ENCODE data around the gene LRRN2.
"Not testable (repeated sequence)": the region's sequence is repeated elsewhere in the genome, so short reads cannot be mapped to it uniquely, and the experiment has no call there.

The LRRN2 gene

GRCh38 chr1:204711947-204712701 is 26.6 kb upstream of the LRRN2 start:
- no peak for DNase-seq

DNA sequence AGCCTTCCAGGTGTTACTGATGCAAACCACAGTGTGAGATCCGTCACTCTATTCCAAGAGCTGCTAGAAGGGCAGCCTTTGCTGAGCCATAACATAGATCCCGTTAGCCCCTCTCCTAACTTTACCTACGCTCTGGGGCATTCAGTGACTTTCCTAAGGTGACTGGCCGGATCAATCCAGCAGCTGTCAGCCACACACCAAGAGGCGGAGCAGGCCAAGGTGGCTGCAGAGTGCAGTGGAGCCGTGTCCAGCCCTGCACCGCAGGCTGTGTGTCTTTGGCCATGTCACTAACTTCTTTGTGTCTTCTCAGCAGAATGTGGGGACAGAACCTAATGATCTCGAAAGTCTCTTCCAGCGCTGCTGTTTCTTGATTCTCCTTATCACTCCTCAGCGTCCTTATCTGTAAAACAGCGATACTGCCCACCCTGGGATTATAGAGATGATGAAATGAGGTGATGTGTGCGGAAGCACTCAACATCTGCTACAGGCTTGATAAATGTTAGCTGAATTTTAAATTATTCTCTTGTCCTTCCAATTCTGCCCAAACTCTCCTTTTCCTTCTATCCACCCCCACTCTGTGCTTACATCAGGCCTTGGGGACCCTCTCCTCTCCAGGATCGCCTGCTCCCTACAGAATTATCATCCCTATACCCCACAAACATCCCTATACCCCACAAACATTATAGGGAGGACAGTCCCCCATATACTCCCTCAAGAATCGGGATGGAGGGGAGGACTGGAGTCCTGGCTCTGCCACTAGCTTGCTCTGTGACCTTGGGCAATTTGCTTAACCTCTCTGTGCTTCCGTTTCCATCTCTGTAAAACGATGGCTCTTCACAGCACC is 25.8 kb upstream of the LRRN2 start:
- DNase-seq = no peak

DNA sequence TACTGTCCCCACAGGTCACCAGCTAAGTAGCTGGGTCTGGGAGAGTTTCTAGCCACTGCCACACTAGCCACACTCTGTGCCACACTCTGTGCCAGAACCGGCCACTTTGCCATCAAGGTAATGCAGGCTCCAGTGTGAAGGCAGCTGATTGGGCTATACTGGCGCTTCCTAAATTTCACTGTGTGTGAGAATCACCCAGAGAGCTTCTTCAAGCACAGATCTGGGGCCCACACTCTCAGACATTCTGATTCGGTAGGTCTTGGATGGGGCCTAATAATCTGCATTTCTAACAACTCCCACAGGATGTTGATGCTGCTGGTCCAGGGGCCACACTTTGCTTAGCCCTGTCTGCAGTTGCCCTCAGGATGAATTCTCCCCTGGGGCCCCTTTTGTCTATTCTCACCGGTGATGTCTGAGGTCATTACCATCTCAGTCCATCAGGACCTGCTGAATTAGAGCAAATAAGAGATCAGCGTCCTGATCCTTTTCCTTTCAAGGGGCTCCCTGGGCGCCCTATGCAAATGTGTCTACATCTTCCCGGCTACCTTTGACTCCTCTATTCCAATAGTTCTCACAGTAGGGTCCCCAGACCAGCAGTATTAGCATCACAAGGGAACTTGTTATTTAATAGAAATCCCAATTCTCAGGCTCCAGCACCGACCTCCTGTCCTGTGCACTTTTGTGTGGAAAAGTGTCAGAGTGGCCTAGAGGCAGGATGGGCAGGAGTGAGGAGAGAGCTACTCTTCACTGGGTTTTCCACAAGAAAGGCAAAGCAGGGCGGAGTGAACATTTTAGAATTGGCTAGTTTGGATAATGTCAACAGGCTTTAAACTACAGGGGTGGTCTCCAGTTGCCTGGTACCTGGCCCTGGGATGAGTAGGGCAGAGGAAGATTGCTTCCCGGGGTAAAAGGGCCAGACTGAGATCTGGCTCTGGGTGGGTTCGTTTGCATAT is 24.7 kb upstream of the LRRN2 start:
- DNase-seq = no peak

GRCh38 chr1:204709021-204709420 is 23.5 kb upstream of the LRRN2 start:
- no peak for DNase-seq

DNA sequence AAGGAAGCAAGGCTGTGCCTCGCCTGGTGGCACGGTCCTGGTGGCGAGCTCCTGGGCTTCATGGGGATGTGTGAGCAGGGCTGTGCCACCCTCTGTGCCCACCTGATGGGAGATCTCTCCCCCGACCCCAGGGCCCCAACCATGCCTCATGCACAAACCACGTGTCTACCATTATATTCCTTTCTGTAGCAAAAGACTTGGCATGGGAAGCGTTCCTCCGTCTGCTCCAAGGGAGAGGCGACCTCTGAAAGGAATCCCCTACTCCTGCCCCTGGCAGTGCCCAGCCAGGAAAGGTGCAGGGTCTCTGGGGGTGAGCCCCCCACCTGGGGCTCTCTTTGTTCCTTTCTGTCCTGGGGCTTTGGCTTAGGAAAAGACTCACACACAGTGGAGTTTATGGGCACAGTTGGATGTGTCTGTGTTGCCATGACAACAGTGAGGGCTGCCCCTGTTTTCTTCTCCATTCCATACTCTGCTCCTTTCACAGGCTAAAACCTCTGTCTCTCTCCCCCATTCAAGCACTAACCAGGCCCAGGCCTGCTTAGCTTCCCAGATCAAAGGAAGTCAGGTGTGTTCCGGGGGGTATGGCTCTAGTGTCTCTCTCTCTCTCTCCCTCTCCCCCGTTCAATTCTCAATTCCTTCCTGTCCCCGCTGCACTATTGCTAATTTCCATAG is 21.4 kb upstream of the LRRN2 start:
- no peak for DNase-seq

GRCh38 chr1:204705888-204706837 is 20.6 kb upstream of the LRRN2 start:
- DNase-seq = no peak

DNA sequence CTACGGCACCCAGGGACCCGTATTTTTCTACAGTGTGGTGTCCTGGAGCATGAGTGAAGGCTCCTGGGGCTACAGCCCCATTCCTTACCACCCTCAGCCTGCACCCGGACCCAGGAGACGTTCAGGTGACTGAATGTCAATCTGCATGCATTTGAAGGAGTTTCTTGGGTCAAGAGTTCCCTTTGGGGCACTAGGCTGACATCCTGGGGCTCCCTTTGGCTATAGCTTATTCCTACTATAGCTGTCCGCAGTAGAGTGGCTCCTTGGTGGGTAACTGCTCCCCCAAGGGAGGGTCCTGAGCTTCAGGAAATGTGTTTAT is 19.9 kb upstream of the LRRN2 start:
- no peak for DNase-seq

DNA sequence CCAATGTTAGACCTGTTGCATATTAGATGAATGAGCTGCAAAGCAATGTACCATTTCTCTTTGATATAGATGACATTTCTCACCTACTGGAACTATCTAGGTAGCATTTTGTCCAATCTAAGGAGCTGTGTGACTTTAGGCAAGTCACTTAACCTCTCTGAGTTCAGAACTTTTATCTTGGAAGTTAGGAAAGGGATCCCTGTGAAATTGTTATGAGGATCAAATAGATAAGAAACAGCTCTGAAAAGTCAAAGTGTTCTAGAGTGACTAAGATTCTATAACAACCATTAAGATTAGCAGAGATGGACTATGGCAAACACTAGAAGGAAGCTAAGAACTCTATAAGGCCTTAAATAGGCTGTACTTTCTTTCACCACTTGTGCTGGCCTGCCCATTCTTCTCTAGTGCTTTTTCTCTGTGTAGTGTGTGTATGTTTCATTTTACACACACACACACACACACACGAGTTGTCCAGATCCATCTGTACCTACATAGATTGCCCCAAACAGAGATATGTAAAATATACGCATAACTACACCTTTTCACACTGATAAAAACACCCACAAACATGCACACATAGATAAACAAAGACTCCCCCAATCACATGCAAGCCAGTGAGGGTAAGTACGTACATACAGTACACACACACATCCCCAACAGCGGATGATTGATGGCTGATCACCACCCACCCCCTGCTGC is 19.4 kb upstream of the LRRN2 start:
- DNase-seq = no peak

DNA sequence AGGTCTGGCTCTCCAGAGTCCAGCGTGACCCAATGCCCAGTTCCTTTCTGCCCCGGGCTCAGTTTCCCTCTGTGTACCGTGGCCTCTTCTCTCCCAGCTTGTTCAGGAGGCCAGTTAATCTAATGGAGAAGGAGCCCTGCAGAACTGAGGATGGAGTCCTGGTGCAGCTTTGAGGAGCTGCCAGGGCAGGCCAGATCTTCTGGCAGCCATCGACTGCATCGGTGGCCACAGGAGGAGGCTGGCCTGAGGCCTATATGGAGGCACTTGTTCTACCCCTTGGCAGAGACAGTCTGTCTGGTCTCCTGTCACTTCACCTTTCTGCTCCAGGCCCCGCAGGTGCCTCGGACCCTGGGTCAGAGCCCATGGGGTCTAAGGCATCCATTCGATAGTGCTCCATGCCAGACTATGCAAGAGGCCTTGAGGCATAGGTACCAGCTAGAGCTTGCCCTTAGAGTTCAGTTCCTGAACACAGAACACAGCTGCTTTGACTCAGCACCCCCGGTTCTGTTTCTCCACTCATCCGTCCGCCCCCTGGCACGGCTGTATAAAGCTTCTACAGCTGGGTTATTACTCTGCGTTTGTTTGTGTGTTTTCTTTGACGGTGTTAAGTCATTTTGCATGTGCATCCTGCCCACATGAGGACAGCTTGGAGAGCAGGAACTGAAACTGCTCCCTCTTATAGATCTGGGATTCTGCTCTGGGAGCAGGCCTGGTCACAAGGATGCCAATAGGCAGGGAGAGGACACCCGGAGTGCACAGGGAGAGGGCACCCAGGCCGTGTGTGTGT is 18.5 kb upstream of the LRRN2 start:
- no peak for DNase-seq

DNA sequence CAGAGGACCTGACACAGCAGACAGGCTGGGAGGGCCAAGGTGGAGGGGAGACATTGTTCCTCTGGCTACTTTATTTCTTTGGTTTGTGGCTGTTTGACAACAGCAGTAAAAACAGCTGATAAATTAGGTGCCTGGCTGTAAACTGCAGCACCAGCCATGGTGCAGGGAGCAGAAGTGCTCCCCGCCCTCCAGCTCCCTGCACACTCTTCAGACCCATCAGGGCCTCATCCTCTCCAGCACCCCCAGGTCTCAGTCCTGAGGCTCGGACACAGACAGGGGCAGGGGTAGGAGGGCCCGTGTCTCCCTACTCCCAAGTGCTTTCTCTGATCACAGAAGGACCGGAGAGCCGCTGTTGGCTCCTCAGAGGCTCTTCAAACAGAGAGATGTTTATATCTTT is 17.7 kb upstream of the LRRN2 start:
- DNase-seq = no peak

- no peak for DNase-seq
Observed at GRCh38 chr1:204702552-204703267, 17.2 kb upstream of the LRRN2 start.

- no peak for DNase-seq
Observed at GRCh38 chr1:204701229-204701628, 15.7 kb upstream of the LRRN2 start.

DNA sequence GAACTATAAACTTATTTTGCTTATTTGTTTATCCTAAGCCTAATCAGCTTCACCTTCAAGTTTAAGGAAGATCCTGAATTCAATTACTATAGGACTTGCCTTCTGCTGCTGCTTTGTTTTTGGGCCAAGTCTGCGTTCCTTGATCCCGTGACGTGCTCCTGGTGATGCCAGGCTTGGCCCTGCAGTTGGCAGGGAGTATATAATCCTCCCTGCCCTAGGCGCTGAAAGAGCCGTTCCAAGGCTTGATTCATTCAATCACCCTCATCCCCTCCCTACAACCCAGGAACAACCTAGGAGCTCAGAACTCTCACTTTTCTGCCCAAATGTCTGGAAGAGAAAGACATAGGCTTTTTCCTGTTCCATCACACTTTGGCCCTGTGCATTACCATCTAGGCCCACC is 12.4 kb upstream of the LRRN2 start:
- no peak for DNase-seq

DNA sequence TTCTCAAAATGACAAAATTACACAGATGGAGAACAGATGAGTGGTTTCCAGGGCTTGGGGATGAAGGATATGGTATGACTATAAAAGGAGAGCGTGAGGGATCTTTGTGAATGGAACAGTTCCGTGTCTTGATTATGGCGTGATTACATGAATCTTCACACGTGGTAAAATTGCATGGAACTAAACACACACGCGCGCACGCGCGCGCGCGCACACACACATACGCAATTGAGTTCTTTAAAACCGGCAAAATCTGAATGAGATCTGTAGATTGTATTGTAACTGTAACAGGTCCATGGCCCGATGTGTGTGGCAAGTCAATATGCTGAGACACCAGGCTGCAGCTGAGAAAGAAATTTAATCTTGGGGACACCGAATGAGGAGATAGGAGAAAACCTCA is 11.1 kb upstream of the LRRN2 start:
- no peak for DNase-seq

- DNase-seq = no peak
Observed at GRCh38 chr1:204695692-204696091, 10.2 kb upstream of the LRRN2 start.

- DNase-seq = no peak
Observed at GRCh38 chr1:204694145-204694544, 8.6 kb upstream of the LRRN2 start.

- no peak for DNase-seq
Observed at GRCh38 chr1:204692841-204693356, 7.4 kb upstream of the LRRN2 start.

DNA sequence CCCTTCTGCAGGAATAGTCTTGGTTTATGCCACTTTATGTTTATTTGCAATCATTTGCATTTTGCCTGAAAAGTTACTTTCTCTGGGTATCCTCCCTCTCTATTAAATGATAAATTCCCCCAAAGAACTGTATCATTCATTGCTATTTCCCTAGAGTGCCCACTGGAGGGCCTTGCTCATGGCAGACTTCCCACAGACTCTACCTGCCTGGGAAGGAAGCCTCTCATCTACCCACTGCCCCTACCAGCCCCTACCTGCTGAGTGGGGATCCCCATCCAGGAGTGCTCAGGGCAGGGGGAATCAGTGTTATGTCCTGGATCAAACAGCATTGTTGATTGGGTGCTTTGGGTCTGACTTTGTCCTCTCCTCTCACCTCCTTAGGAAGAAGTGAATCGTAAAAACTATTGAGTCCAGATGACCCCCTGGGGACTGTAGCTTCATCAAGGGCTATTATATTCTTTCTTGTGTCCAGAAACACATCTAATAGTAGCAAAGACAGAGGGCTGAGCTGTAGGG is 6.8 kb upstream of the LRRN2 start:
- DNase-seq = no peak

DNA sequence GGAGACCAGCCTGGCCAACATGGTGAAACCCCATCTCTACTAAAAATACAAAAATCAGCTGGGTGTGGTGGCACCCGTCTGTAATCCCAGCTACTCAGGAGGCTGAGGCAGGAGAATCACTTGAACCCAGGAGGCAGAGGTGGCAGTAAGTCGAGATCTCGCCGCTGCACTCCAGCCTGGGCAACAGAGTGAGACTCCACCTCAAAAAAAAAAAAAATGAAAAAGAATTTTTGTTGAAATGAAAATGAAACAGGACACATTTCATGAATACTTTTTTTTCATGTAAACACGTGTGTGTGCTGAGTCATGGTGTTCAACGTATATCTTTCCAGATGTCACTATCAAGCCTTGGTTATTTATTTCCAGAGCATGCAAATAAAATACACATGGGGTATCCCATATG is 5.8 kb upstream of the LRRN2 start:
- not testable (repeated sequence) for DNase-seq
